ENCODE data around the gene SLC44A5. TPM values are rescaled to one million over a fixed set of nuclear protein-coding genes. Genes with fewer than 3 reads are reported as not detected.

Gene SLC44A5
- total RNA-seq, 1 experiment from 2014 or later, result 0.80 TPM

- Histone ChIP-seq H3K27me3 (replicated peaks; ENCODE audit: insufficient read depth, low read depth, low read length, poor library complexity) (no peaks in the 10 kb centered on the region), H3K4me3 (ENCODE audit: low read depth, low read length, poor library complexity, severe bottlenecking) (no peak overlapping the region), H3K36me3 (ENCODE audit: insufficient read depth, low read length, poor library complexity, severe bottlenecking) (no peaks in the 10 kb centered on the region), H3K4me1 (ENCODE audit: insufficient read depth, low read length, poor library complexity, severe bottlenecking) (no peaks in the 10 kb centered on the region), H3K9me3 (ENCODE audit: low read depth, low read length, poor library complexity, severe bottlenecking) (no peaks in the 10 kb centered on the region), H3K27ac (ENCODE audit: low read depth, low read length, poor library complexity, severe bottlenecking) (no peak overlapping the region)
- intact Hi-C loops (cut with micrococcal nuclease; ENCODE audit: unreplicated experiment), result no loop called here
- DNase-seq (ENCODE audit: low spot score), result no peak
- ChIA-PET CTCF (no interaction called here), POLR2A (ENCODE audit: low non-redundant PET) (no interaction called here)
- BruUV-seq (replicated peaks), result no TSS peak
- TF ChIP-seq CTCF (conservative IDR thresholded peaks at IDR 0.05; ENCODE audit: low read depth, low read length) (no peak), EZH2 (IDR thresholded peaks at IDR 0.05; ENCODE audit: borderline replicate concordance, low read depth, low read length, poor library complexity, severe bottlenecking) (no peak)
Measured at GRCh38 chr1:75400716-75401115, 210.2 kb downstream of the SLC44A5 start.

GRCh38 chr1:75396745-75397144 is 214.2 kb downstream of the SLC44A5 start:
- no peaks in the 10 kb centered on the region for H3K36me3 ChIP-seq (ENCODE audit: insufficient read depth, low read length, poor library complexity, severe bottlenecking)
- H3K27ac ChIP-seq (ENCODE audit: low read depth, low read length, poor library complexity, severe bottlenecking), result no peak overlapping the region
- H3K4me3 ChIP-seq (ENCODE audit: low read depth, low read length, poor library complexity, severe bottlenecking), result no peak overlapping the region
- intact Hi-C loops (cut with micrococcal nuclease; ENCODE audit: unreplicated experiment), result no loop called here
- no peak for TF ChIP-seq CTCF (conservative IDR thresholded peaks at IDR 0.05; ENCODE audit: low read depth, low read length)
- no peak for TF ChIP-seq EZH2 (IDR thresholded peaks at IDR 0.05; ENCODE audit: borderline replicate concordance, low read depth, low read length, poor library complexity, severe bottlenecking)
- H3K4me1 ChIP-seq (ENCODE audit: insufficient read depth, low read length, poor library complexity, severe bottlenecking), result no peaks in the 10 kb centered on the region
- POLR2A ChIA-PET (ENCODE audit: low non-redundant PET), result no interaction called here
- H3K27me3 ChIP-seq (replicated peaks; ENCODE audit: insufficient read depth, low read depth, low read length, poor library complexity), result no peaks in the 10 kb centered on the region
- no peaks in the 10 kb centered on the region for H3K9me3 ChIP-seq (ENCODE audit: low read depth, low read length, poor library complexity, severe bottlenecking)
- CTCF ChIA-PET, result no interaction called here
- BruUV-seq (replicated peaks), result no TSS peak
- no peak for DNase-seq (ENCODE audit: low spot score)

GRCh38 chr1:75396260-75396659 is 214.7 kb downstream of the SLC44A5 start:
- CTCF ChIA-PET, result no interaction called here
- DNase-seq (ENCODE audit: low spot score), result no peak
- no peaks in the 10 kb centered on the region for H3K36me3 ChIP-seq (ENCODE audit: insufficient read depth, low read length, poor library complexity, severe bottlenecking)
- no peaks in the 10 kb centered on the region for H3K9me3 ChIP-seq (ENCODE audit: low read depth, low read length, poor library complexity, severe bottlenecking)
- TF ChIP-seq EZH2 (IDR thresholded peaks at IDR 0.05; ENCODE audit: borderline replicate concordance, low read depth, low read length, poor library complexity, severe bottlenecking), result no peak
- no peak for TF ChIP-seq CTCF (conservative IDR thresholded peaks at IDR 0.05; ENCODE audit: low read depth, low read length)
- BruUV-seq (replicated peaks), result no TSS peak
- no peaks in the 10 kb centered on the region for H3K27me3 ChIP-seq (replicated peaks; ENCODE audit: insufficient read depth, low read depth, low read length, poor library complexity)
- intact Hi-C loops (cut with micrococcal nuclease; ENCODE audit: unreplicated experiment), result no loop called here
- H3K4me1 ChIP-seq (ENCODE audit: insufficient read depth, low read length, poor library complexity, severe bottlenecking), result no peaks in the 10 kb centered on the region
- POLR2A ChIA-PET (ENCODE audit: low non-redundant PET), result no interaction called here
- no peak overlapping the region for H3K4me3 ChIP-seq (ENCODE audit: low read depth, low read length, poor library complexity, severe bottlenecking)
- H3K27ac ChIP-seq (ENCODE audit: low read depth, low read length, poor library complexity, severe bottlenecking), result no peak overlapping the region
